ENCODE results near the gene IL1RAPL2. TPM values are rescaled to one million over a fixed set of nuclear protein-coding genes. Genes with fewer than 3 reads are reported as not detected.

The IL1RAPL2 gene
- polyA plus RNA-seq, 1 of the 3 experiments (the other 2 are of a cell fraction): 0.13 TPM

DNA sequence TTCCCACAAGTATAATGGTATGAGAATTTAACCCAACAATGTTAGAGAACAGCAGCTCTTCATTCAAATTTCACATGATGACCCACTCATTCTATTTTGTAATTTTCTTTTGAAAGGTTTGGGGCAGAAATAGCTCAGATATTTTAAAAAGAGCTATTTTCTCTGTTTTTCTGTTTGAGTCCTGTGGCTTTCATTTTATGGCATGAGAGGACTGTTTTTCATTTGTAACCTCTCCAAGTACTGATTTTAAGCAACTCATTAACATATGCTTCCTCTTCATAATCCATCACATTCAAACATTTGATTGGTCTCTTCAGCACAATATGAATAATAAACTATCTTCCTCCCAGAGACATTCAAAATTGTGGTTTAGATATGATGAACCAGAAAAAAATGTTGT is 783.5 kb downstream of the IL1RAPL2 start:
- Histone ChIP-seq H3K4me1 (ENCODE audit: control insufficient read depth in 1 of 2, insufficient read depth in 2 of 2, low read depth in 1 of 2, low read length in 1 of 2) (no peaks in the 10 kb centered on the region), H3K4me3 (ENCODE audit: low read depth in 2 of 2, low read length in 1 of 2) (no peak overlapping the region), H3K4me2 (no peak overlapping the region), H3K27me3 (ENCODE audit: insufficient read depth) (no peaks in the 10 kb centered on the region), H3K9ac (no peak overlapping the region), H3K27ac (ENCODE audit: low read depth in 2 of 2, low read length in 1 of 2) (no peak overlapping the region), H2AFZ (ENCODE audit: low read depth) (no peak overlapping the region), H3K9me2 (no peaks in the 10 kb centered on the region), H3F3A (replicated peaks; ENCODE audit: insufficient read depth) (no peaks in the 10 kb centered on the region), H3K79me2 (ENCODE audit: insufficient read depth) (no peaks in the 10 kb centered on the region), H3K36me3 (replicated peaks in 1 of 2; ENCODE audit: control insufficient read depth in 1 of 2, insufficient read depth in 2 of 2, low read length in 1 of 2) (no peaks in the 10 kb centered on the region), H4K20me1 (ENCODE audit: insufficient read depth) (no peaks in the 10 kb centered on the region), H3K9me3 (no peaks in the 10 kb centered on the region)
- ChIA-PET CTCF (no interaction called here), POLR2A (no interaction called here)
- TF ChIP-seq POLR2AphosphoS5 (IDR thresholded peaks at IDR 0.05; ENCODE audit: low read depth, low read length) (no peak), MAX (IDR thresholded peaks at IDR 0.05; ENCODE audit: low read depth) (no peak)
- DNase-seq: no peak

DNA sequence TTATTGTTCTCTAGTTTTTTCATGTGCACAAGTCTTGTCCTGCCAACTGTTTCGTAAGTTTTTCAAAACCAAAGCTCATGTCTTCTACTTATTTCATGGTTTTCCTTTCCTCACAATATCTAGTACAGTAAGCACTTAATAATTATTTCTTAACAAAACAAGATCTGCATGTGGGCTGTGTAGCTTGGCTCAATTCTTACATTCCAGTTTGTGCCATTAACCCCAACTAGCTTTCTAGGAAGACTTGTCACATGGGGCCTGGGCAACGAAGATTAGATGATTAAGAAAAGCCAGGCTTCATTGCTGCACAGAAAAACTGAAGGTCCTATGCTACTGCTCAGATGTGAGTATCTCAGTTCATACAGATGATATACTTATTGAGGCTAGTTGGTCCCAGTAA is 809.8 kb downstream of the IL1RAPL2 start:
- Histone ChIP-seq H3K9me3 (no peaks in the 10 kb centered on the region), H2AFZ (ENCODE audit: low read depth) (no peak overlapping the region), H4K20me1 (ENCODE audit: insufficient read depth) (no peaks in the 10 kb centered on the region), H3F3A (replicated peaks; ENCODE audit: insufficient read depth) (no peaks in the 10 kb centered on the region), H3K27me3 (ENCODE audit: insufficient read depth) (no peaks in the 10 kb centered on the region), H3K9ac (no peak overlapping the region), H3K36me3 (replicated peaks in 1 of 2; ENCODE audit: control insufficient read depth in 1 of 2, insufficient read depth in 2 of 2, low read length in 1 of 2) (no peaks in the 10 kb centered on the region), H3K9me2 (no peaks in the 10 kb centered on the region), H3K4me2 (no peak overlapping the region), H3K4me1 (ENCODE audit: control insufficient read depth in 1 of 2, insufficient read depth in 2 of 2, low read depth in 1 of 2, low read length in 1 of 2) (no peaks in the 10 kb centered on the region), H3K27ac (ENCODE audit: low read depth in 2 of 2, low read length in 1 of 2) (no peak overlapping the region), H3K79me2 (ENCODE audit: insufficient read depth) (no peaks in the 10 kb centered on the region), H3K4me3 (ENCODE audit: low read depth in 2 of 2, low read length in 1 of 2) (no peak overlapping the region)
- CTCF ChIA-PET: interaction anchor here (1.0 kb wide), 1 partner anchor 186 kb away, joined by 3 read pairs; no protein-coding TSS in a partner anchor
- POLR2A ChIA-PET: no interaction called here
- no peak for TF ChIP-seq SIN3A (IDR thresholded peaks at IDR 0.05; ENCODE audit: borderline replicate concordance, low read depth, low read length)
- TF ChIP-seq RXRA (IDR thresholded peaks at IDR 0.05; ENCODE audit: borderline replicate concordance, low read depth): no peak
- no peak for TF ChIP-seq RCOR1 (IDR thresholded peaks at IDR 0.05; ENCODE audit: low read length)
- TF ChIP-seq, protein P1, sequence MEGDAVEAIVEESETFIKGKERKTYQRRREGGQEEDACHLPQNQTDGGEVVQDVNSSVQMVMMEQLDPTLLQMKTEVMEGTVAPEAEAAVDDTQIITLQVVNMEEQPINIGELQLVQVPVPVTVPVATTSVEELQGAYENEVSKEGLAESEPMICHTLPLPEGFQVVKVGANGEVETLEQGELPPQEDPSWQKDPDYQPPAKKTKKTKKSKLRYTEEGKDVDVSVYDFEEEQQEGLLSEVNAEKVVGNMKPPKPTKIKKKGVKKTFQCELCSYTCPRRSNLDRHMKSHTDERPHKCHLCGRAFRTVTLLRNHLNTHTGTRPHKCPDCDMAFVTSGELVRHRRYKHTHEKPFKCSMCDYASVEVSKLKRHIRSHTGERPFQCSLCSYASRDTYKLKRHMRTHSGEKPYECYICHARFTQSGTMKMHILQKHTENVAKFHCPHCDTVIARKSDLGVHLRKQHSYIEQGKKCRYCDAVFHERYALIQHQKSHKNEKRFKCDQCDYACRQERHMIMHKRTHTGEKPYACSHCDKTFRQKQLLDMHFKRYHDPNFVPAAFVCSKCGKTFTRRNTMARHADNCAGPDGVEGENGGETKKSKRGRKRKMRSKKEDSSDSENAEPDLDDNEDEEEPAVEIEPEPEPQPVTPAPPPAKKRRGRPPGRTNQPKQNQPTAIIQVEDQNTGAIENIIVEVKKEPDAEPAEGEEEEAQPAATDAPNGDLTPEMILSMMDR (IDR thresholded peaks at IDR 0.05): no peak
- TF ChIP-seq NFIC (IDR thresholded peaks at IDR 0.05; ENCODE audit: borderline replicate concordance): no peak
- no peak for TF ChIP-seq MEF2A (IDR thresholded peaks at IDR 0.05; ENCODE audit: borderline replicate concordance, low read depth)
- TF ChIP-seq MAX (IDR thresholded peaks at IDR 0.05; ENCODE audit: low read depth): no peak
- TF ChIP-seq RFX5 (IDR thresholded peaks at IDR 0.05; ENCODE audit: low read length): no peak
- TF ChIP-seq GATA2 (CRISPR knock-in tag; IDR thresholded peaks at IDR 0.05): no peak
- no peak for TF ChIP-seq GABPA (IDR thresholded peaks at IDR 0.05; ENCODE audit: low read depth)
- TF ChIP-seq YY1 (IDR thresholded peaks at IDR 0.05; ENCODE audit: low read depth): no peak
- TF ChIP-seq CHD2 (IDR thresholded peaks at IDR 0.05; ENCODE audit: low read length, partially characterized antibody): no peak
- TF ChIP-seq, protein P2, sequence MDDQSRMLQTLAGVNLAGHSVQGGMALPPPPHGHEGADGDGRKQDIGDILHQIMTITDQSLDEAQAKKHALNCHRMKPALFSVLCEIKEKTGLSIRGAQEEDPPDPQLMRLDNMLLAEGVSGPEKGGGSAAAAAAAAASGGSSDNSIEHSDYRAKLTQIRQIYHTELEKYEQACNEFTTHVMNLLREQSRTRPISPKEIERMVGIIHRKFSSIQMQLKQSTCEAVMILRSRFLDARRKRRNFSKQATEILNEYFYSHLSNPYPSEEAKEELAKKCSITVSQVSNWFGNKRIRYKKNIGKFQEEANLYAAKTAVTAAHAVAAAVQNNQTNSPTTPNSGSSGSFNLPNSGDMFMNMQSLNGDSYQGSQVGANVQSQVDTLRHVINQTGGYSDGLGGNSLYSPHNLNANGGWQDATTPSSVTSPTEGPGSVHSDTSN (IDR thresholded peaks at IDR 0.05): no peak
- no peak for TF ChIP-seq SMC3 (IDR thresholded peaks at IDR 0.05; ENCODE audit: low read depth, low read length)
- WGBS (ENCODE audit: low lambda C conversion rate): 3% methylated on average over 2 of the region's 2 CpGs
- no peak for DNase-seq

Measured in SK-N-SH (cell line).